GM12891 (cell line): Measurements from ENCODE around the gene PPP1R8.

ENCODE experiments used
- PAX5 ChIP-seq: IDR thresholded peaks from 2 replicates; pipeline ENCODE4 v1.6.1; 2011; ENCODE audit warnings: low read length, moderate library complexity, mild to moderate bottlenecking; ENCODE audit not compliant: insufficient read depth, severe bottlenecking
- POLR2A ChIP-seq: IDR thresholded peaks from 2 replicates; pipeline ENCODE4 v1.6.1; 2011; ENCODE audit warnings: low read depth, low read length, control low read depth
- POLR2AphosphoS5 ChIP-seq: IDR thresholded peaks from 2 replicates; pipeline ENCODE4 v1.6.1; 2011; ENCODE audit warnings: low read depth, low read length, control low read depth
- POU2F2 ChIP-seq: IDR thresholded peaks from 2 replicates; pipeline ENCODE4 v1.6.1; 2011; ENCODE audit warnings: low read depth, mild to moderate bottlenecking, control low read depth, low read length, moderate library complexity
- SPI1 ChIP-seq: IDR thresholded peaks from 2 replicates; pipeline ENCODE4 v1.6.1; 2011; ENCODE audit warnings: low read depth, low read length, control low read depth
- TAF1 ChIP-seq: IDR thresholded peaks from 2 replicates; pipeline ENCODE4 v1.6.1; 2011; ENCODE audit warnings: low read depth, low read length, control low read depth

GRCh38 chr1:27835501-27835900 lies 4.9 kb downstream of the PPP1R8 start:
- TF ChIP-seq POLR2A = no peak
- no peak for TF ChIP-seq POLR2AphosphoS5
- TF ChIP-seq TAF1 = no peak
- no peak for TF ChIP-seq POU2F2
- no peak for TF ChIP-seq SPI1
- TF ChIP-seq PAX5 = no peak
